ENCODE measurements around the gene TENT4B. TPM values are rescaled to one million over a fixed set of nuclear protein-coding genes. Genes with fewer than 3 reads are reported as not detected.

Gene TENT4B
- total RNA-seq, 1 experiment from 2014 or later = 28.6 TPM

GRCh38 chr16:50234771-50235556, 81.9 kb downstream of the TENT4B start:
- Histone ChIP-seq H3K27me3 (replicated peaks; ENCODE audit: control insufficient read depth, insufficient read depth, low read length) (no peaks in the 10 kb centered on the region), H3K9me3 (no peaks in the 10 kb centered on the region), H3K4me3 (ENCODE audit: low read depth, low read length) (no peak overlapping the region), H3K4me1 (peaks cover 31% of the 10 kb centered on the region), H3K36me3 (ENCODE audit: control insufficient read depth, insufficient read depth, low read length) (no peaks in the 10 kb centered on the region)
- intact Hi-C loops (cut with micrococcal nuclease; ENCODE audit: unreplicated experiment) = no loop called here
- H3K36me3 Mint-ChIP-seq (ENCODE audit: insufficient read depth, unreplicated experiment) = peaks cover 6% of the 10 kb centered on the region
- no peaks in the 10 kb centered on the region for H3K9me3 Mint-ChIP-seq (ENCODE audit: unreplicated experiment)
- no peak overlapping the region for H3K27ac Mint-ChIP-seq (ENCODE audit: unreplicated experiment)
- no peak overlapping the region for H3K4me3 Mint-ChIP-seq (ENCODE audit: unreplicated experiment)
- H3K4me1 Mint-ChIP-seq (ENCODE audit: low read depth, unreplicated experiment) = peaks cover 6% of the 10 kb centered on the region
- ChIA-PET CTCF (interaction anchor here (0.6 to 1.1 kb wide), 2 partner anchors 24 to 95 kb away, joined by 3 to 4 read pairs; no protein-coding TSS in a partner anchor), POLR2A (no interaction called here)
- BruUV-seq (replicated peaks) = no TSS peak
- H3K27me3 Mint-ChIP-seq (ENCODE audit: insufficient read depth, unreplicated experiment) = no peaks in the 10 kb centered on the region
- DNase-seq = no peak
- no peak for TF ChIP-seq CTCF (IDR thresholded peaks at IDR 0.05; ENCODE audit: insufficient read depth in 1 of 2, low read depth in 1 of 2, low read length in 1 of 2, severe bottlenecking in 1 of 2, unreplicated experiment in 1 of 2)

GRCh38 chr16:50235581-50235980, 82.5 kb downstream of the TENT4B start:
- intact Hi-C loops (cut with micrococcal nuclease; ENCODE audit: unreplicated experiment) = no loop called here
- H3K36me3 Mint-ChIP-seq (ENCODE audit: insufficient read depth, unreplicated experiment) = peaks cover 6% of the 10 kb centered on the region
- no peaks in the 10 kb centered on the region for H3K27me3 Mint-ChIP-seq (ENCODE audit: insufficient read depth, unreplicated experiment)
- H3K36me3 ChIP-seq (ENCODE audit: control insufficient read depth, insufficient read depth, low read length) = no peaks in the 10 kb centered on the region
- DNase-seq = no peak
- peaks cover 31% of the 10 kb centered on the region for H3K4me1 ChIP-seq
- H3K4me1 Mint-ChIP-seq (ENCODE audit: low read depth, unreplicated experiment) = peaks cover 6% of the 10 kb centered on the region
- no peak overlapping the region for H3K27ac Mint-ChIP-seq (ENCODE audit: unreplicated experiment)
- H3K4me3 ChIP-seq (ENCODE audit: low read depth, low read length) = no peak overlapping the region
- BruUV-seq (replicated peaks) = no TSS peak
- CTCF ChIA-PET = no interaction called here
- POLR2A ChIA-PET = no interaction called here
- no peaks in the 10 kb centered on the region for H3K9me3 Mint-ChIP-seq (ENCODE audit: unreplicated experiment)
- no peaks in the 10 kb centered on the region for H3K27me3 ChIP-seq (replicated peaks; ENCODE audit: control insufficient read depth, insufficient read depth, low read length)
- H3K4me3 Mint-ChIP-seq (ENCODE audit: unreplicated experiment) = no peak overlapping the region
- TF ChIP-seq CTCF (IDR thresholded peaks at IDR 0.05; ENCODE audit: insufficient read depth in 1 of 2, low read depth in 1 of 2, low read length in 1 of 2, severe bottlenecking in 1 of 2, unreplicated experiment in 1 of 2) = no peak
- H3K9me3 ChIP-seq = no peaks in the 10 kb centered on the region

- no peaks in the 10 kb centered on the region for H3K27me3 Mint-ChIP-seq (ENCODE audit: insufficient read depth, unreplicated experiment)
- no peaks in the 10 kb centered on the region for H3K36me3 ChIP-seq (ENCODE audit: control insufficient read depth, insufficient read depth, low read length)
- H3K4me3 Mint-ChIP-seq (ENCODE audit: unreplicated experiment) = no peak overlapping the region
- TF ChIP-seq CTCF (IDR thresholded peaks at IDR 0.05; ENCODE audit: insufficient read depth in 1 of 2, low read depth in 1 of 2, low read length in 1 of 2, severe bottlenecking in 1 of 2, unreplicated experiment in 1 of 2) = no peak
- BruUV-seq (replicated peaks) = no TSS peak
- H3K27ac Mint-ChIP-seq (ENCODE audit: unreplicated experiment) = no peak overlapping the region
- peaks cover 6% of the 10 kb centered on the region for H3K36me3 Mint-ChIP-seq (ENCODE audit: insufficient read depth, unreplicated experiment)
- H3K4me1 ChIP-seq = peaks cover 26% of the 10 kb centered on the region
- H3K9me3 Mint-ChIP-seq (ENCODE audit: unreplicated experiment) = no peaks in the 10 kb centered on the region
- intact Hi-C loops (cut with micrococcal nuclease; ENCODE audit: unreplicated experiment) = no loop called here
- H3K4me3 ChIP-seq (ENCODE audit: low read depth, low read length) = no peak overlapping the region
- POLR2A ChIA-PET = interaction anchor here (0.7 kb wide), 1 partner anchor 462 kb away, joined by 7 read pairs; no protein-coding TSS in a partner anchor
- DNase-seq = no peak
- H3K27me3 ChIP-seq (replicated peaks; ENCODE audit: control insufficient read depth, insufficient read depth, low read length) = no peaks in the 10 kb centered on the region
- peaks cover 6% of the 10 kb centered on the region for H3K4me1 Mint-ChIP-seq (ENCODE audit: low read depth, unreplicated experiment)
- CTCF ChIA-PET = no interaction called here
- H3K9me3 ChIP-seq = no peaks in the 10 kb centered on the region
Observed at GRCh38 chr16:50238314-50238713, 85.2 kb downstream of the TENT4B start.
